ENCODE results near the gene BORCS5.

The BORCS5 gene

DNA sequence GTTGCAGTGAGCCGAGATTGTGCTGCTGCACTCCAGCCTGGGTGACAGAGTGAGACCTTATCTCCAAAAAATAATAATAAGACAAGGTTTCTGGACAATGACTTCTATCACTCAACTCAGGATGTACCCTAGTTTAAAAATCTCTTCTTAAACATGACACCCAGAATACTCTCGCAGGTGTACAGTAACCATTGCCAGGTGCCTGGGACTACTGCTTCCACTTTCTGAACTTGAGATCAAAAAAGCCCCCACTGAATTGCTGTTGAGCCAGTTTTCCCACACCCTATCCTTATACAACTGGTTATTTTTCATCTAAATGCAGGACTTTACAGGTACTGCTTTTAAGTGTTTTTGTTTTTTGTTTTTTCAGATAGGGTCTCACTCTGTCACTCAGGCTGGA, 36.3 kb downstream of the BORCS5 start:
- Mint-ChIP-seq H3K4me3 (no peak overlapping the region), H3K9me3 (peaks cover 3% of the 10 kb centered on the region), H3K4me1 (peaks cover 20% of the 10 kb centered on the region), H3K36me3 (ENCODE audit: low read depth) (peaks cover 7% of the 10 kb centered on the region), H3K27ac (no peak overlapping the region), H3K27me3 (ENCODE audit: low read depth, poor library complexity) (peaks cover 2% of the 10 kb centered on the region)
- no peak for DNase-seq
- TF ChIP-seq, protein P1, sequence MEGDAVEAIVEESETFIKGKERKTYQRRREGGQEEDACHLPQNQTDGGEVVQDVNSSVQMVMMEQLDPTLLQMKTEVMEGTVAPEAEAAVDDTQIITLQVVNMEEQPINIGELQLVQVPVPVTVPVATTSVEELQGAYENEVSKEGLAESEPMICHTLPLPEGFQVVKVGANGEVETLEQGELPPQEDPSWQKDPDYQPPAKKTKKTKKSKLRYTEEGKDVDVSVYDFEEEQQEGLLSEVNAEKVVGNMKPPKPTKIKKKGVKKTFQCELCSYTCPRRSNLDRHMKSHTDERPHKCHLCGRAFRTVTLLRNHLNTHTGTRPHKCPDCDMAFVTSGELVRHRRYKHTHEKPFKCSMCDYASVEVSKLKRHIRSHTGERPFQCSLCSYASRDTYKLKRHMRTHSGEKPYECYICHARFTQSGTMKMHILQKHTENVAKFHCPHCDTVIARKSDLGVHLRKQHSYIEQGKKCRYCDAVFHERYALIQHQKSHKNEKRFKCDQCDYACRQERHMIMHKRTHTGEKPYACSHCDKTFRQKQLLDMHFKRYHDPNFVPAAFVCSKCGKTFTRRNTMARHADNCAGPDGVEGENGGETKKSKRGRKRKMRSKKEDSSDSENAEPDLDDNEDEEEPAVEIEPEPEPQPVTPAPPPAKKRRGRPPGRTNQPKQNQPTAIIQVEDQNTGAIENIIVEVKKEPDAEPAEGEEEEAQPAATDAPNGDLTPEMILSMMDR (IDR thresholded peaks at IDR 0.05), result no peak

DNA sequence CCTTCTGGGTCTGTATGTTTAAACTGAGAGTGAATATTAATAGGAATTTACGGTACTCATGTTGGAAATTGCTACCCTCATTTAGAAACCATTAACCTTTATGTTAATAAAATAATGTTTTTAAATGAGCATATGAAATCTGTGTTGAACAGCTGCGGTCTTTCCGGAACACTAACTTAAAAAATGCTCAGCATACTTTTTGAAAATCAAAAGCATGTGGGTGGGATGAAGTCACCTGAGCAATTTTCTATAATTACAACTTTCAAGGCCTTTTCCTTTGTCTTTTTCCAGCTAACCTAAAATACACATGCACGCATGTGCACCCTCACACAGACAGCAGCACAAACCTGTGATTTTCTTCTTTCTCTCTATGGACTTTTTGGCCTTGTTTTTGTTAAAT, 39.8 kb downstream of the BORCS5 start:
- Mint-ChIP-seq H3K4me3 (no peak overlapping the region), H3K27me3 (ENCODE audit: low read depth, poor library complexity) (peaks cover 2% of the 10 kb centered on the region), H3K27ac (no peak overlapping the region)

DNA sequence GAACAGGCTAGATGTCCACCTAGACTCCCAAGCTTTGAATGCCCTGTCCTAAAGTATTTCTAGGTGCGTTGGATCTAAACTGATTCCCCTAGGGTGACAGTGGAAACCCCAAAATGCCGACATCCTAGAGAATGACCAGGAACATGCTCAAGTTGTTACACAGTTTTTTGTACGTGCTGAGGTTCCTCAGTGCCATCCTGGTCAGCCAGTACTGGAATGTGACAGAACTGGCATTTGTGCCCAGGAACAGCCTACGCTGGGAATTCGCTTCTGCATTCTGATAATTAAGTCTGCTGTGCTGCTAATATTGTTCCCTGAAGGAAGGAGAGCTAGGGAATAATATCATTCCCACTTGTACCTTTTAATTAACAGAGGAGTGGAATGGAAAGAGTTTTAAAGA, 40.3 kb downstream of the BORCS5 start:
- TF ChIP-seq, protein P1 (IDR thresholded peaks at IDR 0.05), result no peak
- peaks cover 12% of the 10 kb centered on the region for H3K36me3 Mint-ChIP-seq (ENCODE audit: low read depth)
- no peak overlapping the region for H3K27ac Mint-ChIP-seq
- peaks cover 2% of the 10 kb centered on the region for H3K27me3 Mint-ChIP-seq (ENCODE audit: low read depth, poor library complexity)
- H3K4me3 Mint-ChIP-seq, result no peak overlapping the region
- peaks cover 34% of the 10 kb centered on the region for H3K4me1 Mint-ChIP-seq
- peaks cover 6% of the 10 kb centered on the region for H3K9me3 Mint-ChIP-seq
- DNase-seq, result no peak

More for the DNA sequence above, 39.8 kb downstream of the BORCS5 start:
- DNase-seq, result no peak
- Mint-ChIP-seq H3K36me3 (ENCODE audit: low read depth) (peaks cover 9% of the 10 kb centered on the region), H3K4me1 (peaks cover 34% of the 10 kb centered on the region), H3K9me3 (peaks cover 4% of the 10 kb centered on the region)
- TF ChIP-seq, protein P1 (IDR thresholded peaks at IDR 0.05), result no peak

DNA sequence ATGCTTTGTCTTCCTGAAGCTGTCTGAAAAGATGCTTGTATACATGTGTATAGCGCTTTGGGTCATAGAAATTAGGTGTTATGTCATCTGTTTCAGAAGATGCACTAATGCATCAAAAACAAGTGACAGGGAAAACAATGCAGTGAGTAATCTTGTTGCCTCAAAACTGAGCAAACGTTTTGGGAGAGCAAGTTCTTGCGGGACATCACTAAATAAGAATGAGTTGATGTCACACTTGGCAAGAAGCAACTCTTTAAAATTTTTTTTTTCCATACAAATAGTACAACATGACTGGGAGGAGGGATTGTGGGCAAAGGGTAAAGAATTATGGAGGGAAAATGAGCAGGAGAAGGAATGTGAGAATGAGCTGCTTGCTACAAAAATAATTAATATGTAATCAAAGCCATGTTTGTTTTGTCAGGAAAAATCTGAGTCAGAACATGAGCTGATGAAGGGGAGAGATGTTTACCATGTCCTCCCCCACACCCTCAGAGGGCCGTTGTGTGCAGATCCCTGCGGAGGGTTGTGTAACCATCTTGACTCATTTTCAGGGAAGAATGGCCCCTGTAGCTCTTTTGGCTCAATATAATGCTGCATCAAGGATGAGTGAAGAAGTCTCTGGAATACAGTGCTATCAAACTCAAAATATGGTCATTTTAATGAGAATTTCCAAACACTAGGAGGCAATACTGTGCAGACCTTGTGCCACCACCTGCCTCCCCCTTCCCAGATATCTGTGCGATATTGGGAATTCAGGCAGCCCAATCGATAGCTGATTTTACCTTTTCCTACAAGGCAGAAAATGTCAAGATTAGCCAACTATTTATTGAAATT, 41.4 kb downstream of the BORCS5 start:
- no peak for DNase-seq
- H3K4me3 Mint-ChIP-seq, result peak overlapping the region; percentile 20
- peak overlapping the region; percentile 28 for H3K27ac Mint-ChIP-seq
- peaks cover 8% of the 10 kb centered on the region for H3K9me3 Mint-ChIP-seq
- H3K27me3 Mint-ChIP-seq (ENCODE audit: low read depth, poor library complexity), result peaks cover 2% of the 10 kb centered on the region
- TF ChIP-seq, protein P1 (IDR thresholded peaks at IDR 0.05), result no peak
- H3K4me1 Mint-ChIP-seq, result peaks cover 39% of the 10 kb centered on the region
- peaks cover 13% of the 10 kb centered on the region for H3K36me3 Mint-ChIP-seq (ENCODE audit: low read depth)

DNA sequence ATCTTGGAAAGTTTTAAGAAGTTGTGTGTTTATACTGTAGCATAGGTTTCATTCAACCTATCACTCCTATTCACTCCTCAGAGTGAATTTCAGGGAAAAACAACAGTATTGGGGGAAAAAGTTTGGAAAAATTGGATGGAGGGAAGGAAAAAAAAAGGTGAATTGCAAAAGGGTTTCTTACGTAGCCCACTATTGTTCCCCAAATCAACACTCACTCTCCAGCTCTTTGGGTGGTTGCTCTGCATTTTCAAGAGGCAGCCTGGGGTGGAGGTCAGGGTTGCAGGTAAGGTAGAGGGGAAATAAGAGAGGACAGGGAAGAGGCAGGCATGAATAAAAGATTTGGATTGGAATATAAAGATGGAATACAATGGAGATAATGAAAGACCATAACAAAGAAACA, 42.3 kb downstream of the BORCS5 start:
- Mint-ChIP-seq H3K9me3 (peaks cover 8% of the 10 kb centered on the region), H3K27ac (no peak overlapping the region), H3K27me3 (ENCODE audit: low read depth, poor library complexity) (peaks cover 2% of the 10 kb centered on the region), H3K4me3 (no peak overlapping the region), H3K4me1 (peaks cover 48% of the 10 kb centered on the region), H3K36me3 (ENCODE audit: low read depth) (peaks cover 13% of the 10 kb centered on the region)
- DNase-seq, result no peak
- TF ChIP-seq, protein P1 (IDR thresholded peaks at IDR 0.05), result no peak

Data from nephron progenitor cell (in vitro differentiated cells).